ENCODE measurements around the gene ANGPTL8.

Gene ANGPTL8

GRCh38 chr19:11203194-11204075, 36.0 kb upstream of the ANGPTL8 start:
- DNase-seq (ENCODE audit: low read depth in 2 of 2): no peak

- DNase-seq (ENCODE audit: low read depth in 2 of 2): no peak
These were observed 35.3 kb upstream of the ANGPTL8 start for GRCh38 chr19:11204076-11204602.

- DNase-seq (ENCODE audit: low read depth in 2 of 2): no peak
These were observed 34.5 kb upstream of the ANGPTL8 start for GRCh38 chr19:11204943-11205349.

- no peak for DNase-seq (ENCODE audit: low read depth in 2 of 2)
These were observed 33.4 kb upstream of the ANGPTL8 start for GRCh38 chr19:11205939-11206570.

- no peak for DNase-seq (ENCODE audit: low read depth in 2 of 2)
These were observed 30.6 kb upstream of the ANGPTL8 start for GRCh38 chr19:11208561-11209471.

- no peak for DNase-seq (ENCODE audit: low read depth in 2 of 2)
These were observed 29.4 kb upstream of the ANGPTL8 start for GRCh38 chr19:11209839-11210655.

DNA sequence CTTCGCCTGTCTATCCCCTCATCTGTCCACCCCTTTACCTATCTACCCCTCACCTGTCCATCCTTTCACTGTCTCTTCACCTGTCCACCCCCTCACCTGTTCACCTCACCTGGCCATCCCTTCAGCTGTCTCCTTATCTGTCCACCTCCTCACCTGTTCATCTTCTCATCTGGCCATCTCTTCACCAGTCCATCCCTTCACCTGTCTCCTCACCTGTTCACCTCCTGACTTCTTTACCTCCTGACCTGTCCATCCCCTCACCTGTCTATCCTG, 28.8 kb upstream of the ANGPTL8 start:
- no peak for DNase-seq (ENCODE audit: low read depth in 2 of 2)

- DNase-seq (ENCODE audit: low read depth in 2 of 2): no peak
These were observed 25.0 kb upstream of the ANGPTL8 start for GRCh38 chr19:11214387-11214786.

- no peak for DNase-seq (ENCODE audit: low read depth in 2 of 2)
These were observed 18.3 kb upstream of the ANGPTL8 start for GRCh38 chr19:11221082-11221598.

GRCh38 chr19:11223200-11223599, 16.2 kb upstream of the ANGPTL8 start:
- DNase-seq (ENCODE audit: low read depth in 2 of 2): no peak

- no peak for DNase-seq (ENCODE audit: low read depth in 2 of 2)
These were observed 15.0 kb upstream of the ANGPTL8 start for GRCh38 chr19:11224429-11224828.

DNA sequence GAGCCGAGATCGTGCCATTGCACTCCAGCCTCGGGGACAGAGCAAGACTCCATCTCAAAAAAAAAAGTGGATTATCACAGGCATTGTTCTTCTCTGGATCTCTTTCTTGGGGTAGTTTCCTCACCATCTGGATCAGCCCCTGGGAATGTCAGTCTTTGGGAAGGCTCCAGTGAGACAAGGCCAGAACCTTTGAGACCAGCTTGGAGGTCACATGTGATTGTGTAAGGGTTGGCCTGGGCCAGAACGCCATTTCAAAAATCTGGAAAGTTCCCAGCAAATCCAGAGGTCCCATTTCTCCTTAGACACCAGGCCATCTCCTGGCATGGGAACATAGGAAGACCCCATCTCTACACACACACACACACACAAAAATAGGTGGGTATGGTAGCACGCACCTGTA, 14.2 kb upstream of the ANGPTL8 start:
- DNase-seq (ENCODE audit: low read depth in 2 of 2): no peak

DNA sequence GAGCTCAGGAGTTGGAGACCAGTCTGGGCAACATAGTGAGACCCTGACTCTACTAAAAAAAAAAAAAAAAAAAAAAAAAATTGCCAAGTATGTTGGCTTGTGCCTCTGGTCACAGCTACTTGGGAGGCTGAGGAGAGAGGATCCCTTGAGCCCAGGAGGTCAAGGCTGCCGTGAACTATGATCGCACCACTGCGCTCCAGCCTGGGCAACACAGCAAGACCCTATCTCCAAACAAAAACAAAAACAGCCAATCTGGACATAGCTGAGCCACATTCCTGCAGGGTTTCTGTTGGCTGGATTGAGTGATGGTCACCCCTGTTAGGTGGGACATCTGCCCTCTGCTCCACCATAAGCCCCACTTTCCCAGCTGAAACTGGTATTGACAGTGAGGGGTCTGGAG, 13.6 kb upstream of the ANGPTL8 start:
- DNase-seq (ENCODE audit: low read depth in 2 of 2): no peak

DNA sequence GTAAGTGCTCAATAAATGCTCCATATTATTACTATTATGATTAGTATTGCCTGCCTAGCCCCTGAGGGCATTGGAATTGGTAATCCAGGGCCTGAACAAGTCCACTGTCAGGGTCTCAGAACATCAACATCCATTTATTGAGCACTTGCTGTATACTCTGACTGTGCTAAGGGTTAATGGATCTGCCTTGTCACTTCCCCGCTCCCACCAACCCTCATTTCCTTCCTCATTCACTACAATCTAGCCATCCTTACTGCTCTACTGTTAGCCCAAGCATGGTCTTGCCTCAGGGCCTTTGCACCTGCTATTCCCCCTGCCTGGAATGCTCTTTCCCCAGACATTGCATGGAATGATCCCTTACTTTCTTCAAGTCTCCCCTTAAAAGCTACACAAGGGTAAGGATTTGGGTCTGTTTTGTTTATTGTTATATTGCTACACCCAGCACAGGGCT, 12.7 kb upstream of the ANGPTL8 start:
- DNase-seq (ENCODE audit: low read depth in 2 of 2): no peak

DNA sequence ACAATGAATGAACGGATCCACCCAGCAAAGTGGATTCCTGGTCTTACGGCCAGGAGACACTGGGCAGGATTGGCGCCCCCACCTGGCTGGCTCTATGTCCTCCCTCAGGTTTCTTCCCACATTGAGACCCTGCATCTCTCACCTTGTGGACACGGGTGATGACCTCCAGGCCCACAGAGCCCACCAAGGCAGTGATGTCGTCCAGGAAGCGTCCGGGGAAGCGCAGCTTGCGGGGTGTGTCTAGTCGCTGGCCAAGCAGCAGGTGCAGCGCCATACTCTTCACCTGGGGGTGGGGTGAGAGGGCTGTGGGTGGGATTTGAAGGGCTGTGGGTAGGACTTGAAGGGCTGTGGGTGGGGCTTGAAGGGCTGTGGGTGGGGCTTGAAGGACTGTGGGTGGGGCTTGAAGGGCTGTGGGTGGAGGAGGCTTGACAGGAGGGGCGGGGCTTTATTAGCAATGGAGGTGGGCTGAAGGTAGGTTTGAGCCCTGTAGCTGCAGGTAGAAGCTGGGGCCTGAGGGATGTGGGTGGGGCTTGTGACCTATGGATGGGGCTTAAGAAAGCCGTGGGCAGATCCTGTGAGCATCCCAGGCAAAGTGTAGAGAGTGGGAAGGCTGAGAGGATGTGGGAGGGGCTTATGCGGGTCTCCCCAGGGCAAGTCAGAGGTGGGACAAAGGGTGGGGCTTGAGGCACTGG, 12.1 kb upstream of the ANGPTL8 start:
- DNase-seq (ENCODE audit: low read depth in 2 of 2): no peak

- DNase-seq (ENCODE audit: low read depth in 2 of 2): no peak
These were observed 8.6 kb upstream of the ANGPTL8 start for GRCh38 chr19:11230621-11231386.

- DNase-seq (ENCODE audit: low read depth in 2 of 2): no peak
These were observed 6.9 kb upstream of the ANGPTL8 start for GRCh38 chr19:11232555-11232954.

DNA sequence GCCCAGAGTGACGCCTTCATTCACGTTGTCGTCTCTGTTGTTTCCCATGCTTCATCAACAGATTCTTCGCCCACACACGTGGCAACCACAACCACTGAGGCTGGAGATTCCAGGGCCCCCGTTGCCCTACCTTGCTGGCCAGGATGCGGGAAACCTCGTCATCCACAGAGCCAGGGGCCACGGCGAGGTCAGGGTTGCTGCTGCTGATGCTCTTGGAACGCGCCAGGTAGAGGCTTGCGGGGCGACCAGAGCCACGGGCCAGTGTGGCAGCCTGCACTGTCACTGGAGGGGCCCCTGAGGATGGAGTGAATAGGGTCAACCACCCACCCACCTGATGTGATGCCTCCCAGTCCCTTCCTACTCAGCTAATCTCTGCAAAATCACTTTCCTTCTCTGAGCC, 6.3 kb upstream of the ANGPTL8 start:
- DNase-seq (ENCODE audit: low read depth in 2 of 2): no peak

DNA sequence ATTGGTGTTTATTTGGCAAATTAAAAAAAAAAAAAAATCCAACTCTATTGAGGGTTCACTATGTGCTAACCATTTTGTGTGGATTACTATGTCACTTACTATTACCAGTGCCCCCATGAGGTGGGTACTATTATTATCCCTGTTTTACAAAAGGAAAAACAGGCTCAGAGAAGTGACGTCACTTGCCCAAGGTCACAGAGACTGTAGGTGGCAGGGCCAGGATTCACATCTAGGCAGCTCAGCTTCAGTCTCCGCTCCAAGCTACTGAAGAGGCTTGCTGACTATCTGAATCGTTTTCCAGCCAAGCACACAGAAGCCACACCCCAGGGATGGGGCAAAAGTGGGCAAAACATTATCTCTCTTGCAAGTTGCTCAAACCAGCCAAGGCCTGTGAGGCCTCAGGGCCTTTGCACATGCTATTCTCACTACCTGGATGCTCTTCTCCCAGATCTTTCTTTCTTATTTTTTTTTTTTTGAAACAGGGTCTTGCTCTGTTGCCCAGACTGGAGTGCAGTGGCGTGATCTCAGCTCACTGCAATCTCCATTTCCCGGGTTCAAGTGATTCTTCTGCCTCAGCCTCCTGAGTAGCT, 4.8 kb upstream of the ANGPTL8 start:
- no peak for DNase-seq (ENCODE audit: low read depth in 2 of 2)
